HuH-7.5 (cell line): ENCODE measurements around the gene GJD4.

Source experiments
- DNase-seq: peaks from one replicate; pipeline ENCODE4 v3.0.0; 2011; ENCODE audit warnings: low spot score

GJD4 gene

GRCh38 chr10:35579726-35580422 is 25.3 kb upstream of the GJD4 start:
- DNase-seq: no peak

GRCh38 chr10:35580423-35580770 is 24.7 kb upstream of the GJD4 start:
- no peak for DNase-seq

- no peak for DNase-seq
Measured at GRCh38 chr10:35581655-35582054, 23.5 kb upstream of the GJD4 start.

GRCh38 chr10:35584946-35585345 is 20.2 kb upstream of the GJD4 start:
- no peak for DNase-seq

- DNase-seq: no peak
Measured at GRCh38 chr10:35585356-35585755, 19.8 kb upstream of the GJD4 start.

GRCh38 chr10:35585903-35586535 is 19.1 kb upstream of the GJD4 start:
- no peak for DNase-seq

- DNase-seq: no peak
Measured at GRCh38 chr10:35588836-35589235, 16.3 kb upstream of the GJD4 start.

GRCh38 chr10:35592441-35592840 is 12.7 kb upstream of the GJD4 start:
- DNase-seq: no peak

- no peak for DNase-seq
Measured at GRCh38 chr10:35594115-35595079, 10.7 kb upstream of the GJD4 start.

GRCh38 chr10:35595106-35595505 is 10.0 kb upstream of the GJD4 start:
- no peak for DNase-seq

- DNase-seq: no peak
Measured at GRCh38 chr10:35598379-35598778, 6.8 kb upstream of the GJD4 start.

GRCh38 chr10:35600193-35600592 is 4.9 kb upstream of the GJD4 start:
- no peak for DNase-seq

- no peak for DNase-seq
Measured at GRCh38 chr10:35606430-35606829, 1.3 kb downstream of the GJD4 start.

GRCh38 chr10:35607475-35608327 is 2.6 kb downstream of the GJD4 start:
- DNase-seq: no peak

- no peak for DNase-seq
Measured at GRCh38 chr10:35608328-35608672, 3.2 kb downstream of the GJD4 start.

GRCh38 chr10:35611750-35612149 is 6.6 kb downstream of the GJD4 start:
- DNase-seq: no peak

- DNase-seq: no peak
Measured at GRCh38 chr10:35612385-35613106, 7.4 kb downstream of the GJD4 start.

- no peak for DNase-seq
Measured at GRCh38 chr10:35613107-35613440, 7.9 kb downstream of the GJD4 start.

- DNase-seq: no peak
Measured at GRCh38 chr10:35613597-35614226, 8.6 kb downstream of the GJD4 start.

GRCh38 chr10:35614312-35614711 is 9.2 kb downstream of the GJD4 start:
- no peak for DNase-seq

GRCh38 chr10:35626971-35627507 is 21.9 kb downstream of the GJD4 start:
- no peak for DNase-seq
